IPS-18c (cell line): ENCODE data around the gene PRMT2.
"Not testable (repeated sequence)": the region's sequence is repeated elsewhere in the genome, so short reads cannot be mapped to it uniquely, and the experiment has no call there.

Experiments used
- H3K4me3 ChIP-seq: 2 replicates; pipeline ENCODE4 v1.7.0; 2013; ENCODE audit warnings: low read depth, mild to moderate bottlenecking, low read length, moderate library complexity; ENCODE audit not compliant: insufficient read depth
- H3K9me3 ChIP-seq: one replicate; pipeline ENCODE4 v1.6.1; 2013; ENCODE audit warnings: mild to moderate bottlenecking, low read length, moderate library complexity; ENCODE audit not compliant: control insufficient read depth, insufficient read depth

PRMT2 gene

DNA sequence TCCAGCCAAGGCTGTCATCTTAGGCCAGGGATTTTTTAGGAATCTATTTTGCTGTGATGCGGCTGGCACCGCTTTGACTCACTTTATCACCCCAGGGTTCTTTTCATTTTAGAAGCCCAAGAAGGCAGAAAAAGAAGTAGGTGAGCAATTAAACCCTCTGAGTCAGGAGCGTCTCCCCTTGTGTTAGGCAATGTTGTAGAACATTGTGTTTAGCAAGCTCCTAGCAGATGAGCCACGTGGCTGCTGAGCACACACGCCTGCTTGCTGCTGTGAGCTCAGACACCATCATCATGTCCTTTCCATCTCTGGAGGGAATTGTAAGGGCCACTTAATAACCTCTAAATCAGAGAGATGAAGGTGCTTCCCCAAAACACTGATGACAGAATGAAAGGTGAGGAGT is 46.1 kb downstream of the PRMT2 start:
- H3K4me3 ChIP-seq, H3K9me3 ChIP-seq: not testable (repeated sequence)

DNA sequence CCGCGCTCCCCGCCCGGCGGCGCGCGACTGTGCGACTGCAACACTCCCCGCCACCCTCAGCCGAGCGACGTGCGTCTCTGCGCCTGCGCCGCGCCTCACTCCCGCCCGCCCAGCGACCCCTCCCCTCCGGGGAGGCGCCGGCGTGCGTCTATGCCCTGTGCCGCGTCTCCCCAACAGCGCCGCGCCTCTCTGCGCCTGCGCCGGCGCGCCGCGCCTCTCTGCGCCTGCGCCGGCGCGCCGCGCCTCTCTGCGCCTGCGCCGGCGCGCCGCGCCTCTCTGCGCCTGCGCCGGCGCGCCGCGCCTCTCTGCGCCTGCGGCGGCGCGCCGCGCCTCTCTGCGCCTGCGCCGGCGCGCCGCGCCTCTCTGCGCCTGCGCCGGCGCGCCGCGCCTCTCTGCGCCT is 63.2 kb downstream of the PRMT2 start:
- not testable (repeated sequence) for H3K9me3 ChIP-seq, H3K4me3 ChIP-seq

- H3K4me3 ChIP-seq = not testable (repeated sequence)
Measured at GRCh38 chr21:46699104-46699503, 63.6 kb downstream of the PRMT2 start.

More at GRCh38 chr21:46699104-46699503, 63.6 kb downstream of the PRMT2 start:
- H3K9me3 ChIP-seq = not testable (repeated sequence)
